G401 (cell line): ENCODE measurements around the gene MDFIC. TPM values are rescaled to one million over a fixed set of nuclear protein-coding genes. Genes with fewer than 3 reads are reported as not detected.

ENCODE experiments used
- DNase-seq: peaks from one replicate; pipeline ENCODE4 v3.0.0-alpha.2; 2015; ENCODE audit warnings: low spot score
- in situ Hi-C: cut with HindIII; loops from 2 replicates; pipeline ENCODE4 v1.10.0; 2016; ENCODE audit warnings: low sequenced_read_pairs, mixed read lengths
- total RNA-seq: library from RNA; depleted of rRNA; stranded (reverse); fragments of >200 nt; shearing (Covaris generic); gene quantifications from 2 replicates; pipeline ENCODE4 v1.2.3, GENCODE V29; 2014

MDFIC gene
- total RNA-seq, 1 experiment from 2014 or later, result not detected

- in situ Hi-C loops, result no loop called here
- DNase-seq, result no peak
Observed at GRCh38 chr7:114943953-114944744, 22.3 kb downstream of the MDFIC start.

- in situ Hi-C loops, result no loop called here
- no peak for DNase-seq
Observed at GRCh38 chr7:114944745-114945625, 23.1 kb downstream of the MDFIC start.

- in situ Hi-C loops, result no loop called here
- no peak for DNase-seq
Observed at GRCh38 chr7:114949231-114949630, 27.3 kb downstream of the MDFIC start.

GRCh38 chr7:114952296-114952695 lies 30.4 kb downstream of the MDFIC start:
- in situ Hi-C loops, result no loop called here
- DNase-seq, result no peak

GRCh38 chr7:114953724-114954123 lies 31.8 kb downstream of the MDFIC start:
- in situ Hi-C loops, result no loop called here

GRCh38 chr7:114956702-114957101 lies 34.8 kb downstream of the MDFIC start:
- in situ Hi-C loops, result no loop called here
- no peak for DNase-seq

More at GRCh38 chr7:114953724-114954123, 31.8 kb downstream of the MDFIC start:
- no peak for DNase-seq

GRCh38 chr7:114957444-114957843 lies 35.5 kb downstream of the MDFIC start:
- no peak for DNase-seq
- in situ Hi-C loops, result no loop called here

DNA sequence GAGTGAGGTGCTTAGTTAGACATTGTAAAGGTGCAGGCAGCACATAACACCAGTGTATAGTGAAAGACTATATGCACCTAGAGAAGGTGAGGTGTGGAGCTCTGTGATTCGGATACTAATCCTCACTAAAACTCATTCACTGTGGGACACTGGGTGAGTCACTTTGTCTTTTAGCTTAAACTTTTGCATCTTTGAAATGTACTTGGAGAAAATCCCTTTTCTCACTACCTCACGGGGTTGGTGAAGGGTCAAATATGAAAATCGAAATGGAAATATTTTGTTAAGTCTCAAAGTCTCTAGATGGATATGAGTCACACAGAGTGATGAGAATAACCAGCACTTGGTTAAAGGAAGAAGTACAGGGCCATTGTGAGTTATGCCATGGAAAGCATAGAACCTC lies 38.0 kb downstream of the MDFIC start:
- DNase-seq, result no peak
- in situ Hi-C loops, result no loop called here

DNA sequence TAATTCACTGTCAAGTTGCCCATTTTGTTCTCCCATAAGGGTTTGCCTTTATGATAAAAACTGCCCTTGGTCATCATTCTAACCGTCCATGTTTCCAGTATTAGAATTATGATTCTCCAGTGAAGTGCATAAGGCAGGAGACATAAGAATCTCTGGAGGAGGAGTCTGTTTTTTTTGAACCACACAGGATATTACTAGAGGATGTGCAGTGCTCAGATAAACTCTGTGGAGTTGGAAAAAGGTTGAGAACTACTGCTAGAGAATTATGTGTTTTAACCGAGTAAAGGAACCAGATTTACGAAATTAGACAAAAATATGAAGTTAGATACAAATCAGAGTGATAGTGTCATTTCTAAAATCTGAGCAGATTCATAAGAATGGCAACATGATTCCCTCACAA lies 40.5 kb downstream of the MDFIC start:
- no peak for DNase-seq
- in situ Hi-C loops, result no loop called here

DNA sequence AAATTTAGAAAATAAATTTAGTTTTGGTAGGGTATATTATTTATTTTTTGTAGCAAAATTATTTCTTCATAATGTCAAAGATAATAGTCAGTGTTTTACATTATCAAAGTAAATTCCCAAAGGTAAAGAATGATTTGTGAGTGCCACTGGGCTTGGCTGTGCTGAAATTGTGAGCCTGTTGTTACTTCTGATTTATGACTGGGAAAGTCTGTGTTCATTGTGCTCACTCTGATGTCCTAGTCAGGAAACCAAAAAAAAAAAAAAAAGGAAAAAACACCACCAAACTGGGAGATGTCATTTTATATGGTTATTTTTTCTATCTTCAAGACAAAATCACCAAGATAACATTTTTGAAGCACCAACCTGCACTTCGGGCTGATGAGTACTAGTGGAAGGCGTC lies 44.3 kb downstream of the MDFIC start:
- in situ Hi-C loops, result no loop called here
- no peak for DNase-seq

GRCh38 chr7:114969096-114969495 lies 47.2 kb downstream of the MDFIC start:
- in situ Hi-C loops, result no loop called here
- DNase-seq, result no peak

GRCh38 chr7:114970308-114970707 lies 48.4 kb downstream of the MDFIC start:
- in situ Hi-C loops, result no loop called here
- DNase-seq, result no peak

- in situ Hi-C loops, result no loop called here
- no peak for DNase-seq
Observed at GRCh38 chr7:114970732-114971131, 48.8 kb downstream of the MDFIC start.

DNA sequence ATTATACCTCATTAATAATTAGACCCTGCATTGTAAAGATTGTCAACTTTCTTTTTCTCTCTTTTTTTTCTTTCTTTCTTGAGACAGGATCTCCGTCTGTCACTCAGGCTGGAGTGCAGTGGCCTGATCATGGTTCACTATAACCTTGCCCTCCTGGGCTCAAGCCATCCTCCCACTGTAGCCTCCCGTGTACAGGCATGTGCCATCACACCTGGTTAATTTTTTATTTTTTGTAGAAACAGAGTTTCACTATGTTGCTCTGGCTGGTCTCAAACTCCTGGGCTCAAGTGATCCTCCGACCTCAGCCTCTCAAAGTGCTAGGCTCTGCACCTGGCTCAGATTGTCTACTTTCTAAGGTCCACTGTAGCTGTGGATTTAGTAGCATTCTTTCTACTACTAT lies 50.7 kb downstream of the MDFIC start:
- DNase-seq, result no peak
- in situ Hi-C loops, result no loop called here

GRCh38 chr7:114973147-114973546 lies 51.3 kb downstream of the MDFIC start:
- in situ Hi-C loops, result no loop called here
- DNase-seq, result no peak

DNA sequence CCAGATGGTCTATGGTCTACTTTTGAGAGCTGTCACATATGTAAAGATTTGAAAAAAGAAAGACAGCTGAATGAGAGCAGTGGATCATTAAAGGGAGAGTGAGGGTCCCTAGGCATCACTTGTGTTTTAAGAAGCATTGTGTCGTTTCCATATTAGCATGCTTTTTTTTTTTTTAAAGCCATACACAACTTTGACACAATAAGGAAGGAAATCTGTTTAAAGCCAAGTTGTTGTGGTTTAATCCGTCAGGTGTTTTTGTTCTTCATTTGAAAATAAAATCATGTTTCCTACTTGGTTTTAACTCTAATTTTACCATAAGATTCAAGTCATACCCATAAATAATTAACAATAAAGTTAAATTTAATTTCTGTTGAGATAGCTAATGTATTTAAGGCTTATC lies 53.5 kb downstream of the MDFIC start:
- DNase-seq, result no peak
- in situ Hi-C loops, result no loop called here

GRCh38 chr7:114976666-114977065 lies 54.8 kb downstream of the MDFIC start:
- in situ Hi-C loops, result no loop called here
- no peak for DNase-seq

DNA sequence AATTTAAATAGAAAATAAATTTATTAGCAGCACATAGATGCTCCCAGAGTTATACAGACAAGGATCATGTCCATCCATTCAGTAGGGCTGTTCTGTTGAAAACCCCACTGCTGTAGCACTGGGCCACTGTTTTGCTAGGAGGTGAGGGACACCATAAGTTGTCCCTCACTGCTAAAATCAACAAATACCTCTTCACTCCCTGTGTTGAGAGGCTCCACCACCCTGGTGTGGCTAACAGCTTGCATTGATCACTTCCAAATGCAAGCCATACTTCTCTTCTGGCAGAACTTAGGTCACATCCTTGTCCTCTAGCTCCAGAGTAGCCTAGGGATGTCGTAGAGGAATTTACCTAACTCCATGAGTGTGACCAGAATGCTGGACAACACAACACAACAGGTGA lies 55.4 kb downstream of the MDFIC start:
- in situ Hi-C loops, result no loop called here
- no peak for DNase-seq

DNA sequence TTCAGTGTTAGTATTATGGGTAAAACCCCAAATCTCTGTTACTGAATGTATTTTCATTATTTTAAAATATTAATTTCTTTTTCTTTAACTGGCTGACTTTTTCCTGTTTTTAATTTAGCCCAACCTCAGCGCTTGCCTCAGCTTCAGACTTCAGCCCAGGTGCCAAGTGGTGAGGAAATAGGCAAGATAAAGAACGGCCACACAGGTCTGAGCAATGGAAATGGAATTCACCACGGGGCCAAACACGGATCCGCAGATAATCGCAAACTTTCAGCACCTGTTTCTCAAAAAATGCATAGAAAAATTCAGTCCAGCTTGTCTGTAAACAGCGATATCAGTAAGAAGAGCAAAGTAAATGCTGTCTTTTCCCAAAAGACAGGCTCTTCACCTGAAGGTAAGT lies 57.5 kb downstream of the MDFIC start:
- in situ Hi-C loops, result no loop called here
- DNase-seq, result no peak

DNA sequence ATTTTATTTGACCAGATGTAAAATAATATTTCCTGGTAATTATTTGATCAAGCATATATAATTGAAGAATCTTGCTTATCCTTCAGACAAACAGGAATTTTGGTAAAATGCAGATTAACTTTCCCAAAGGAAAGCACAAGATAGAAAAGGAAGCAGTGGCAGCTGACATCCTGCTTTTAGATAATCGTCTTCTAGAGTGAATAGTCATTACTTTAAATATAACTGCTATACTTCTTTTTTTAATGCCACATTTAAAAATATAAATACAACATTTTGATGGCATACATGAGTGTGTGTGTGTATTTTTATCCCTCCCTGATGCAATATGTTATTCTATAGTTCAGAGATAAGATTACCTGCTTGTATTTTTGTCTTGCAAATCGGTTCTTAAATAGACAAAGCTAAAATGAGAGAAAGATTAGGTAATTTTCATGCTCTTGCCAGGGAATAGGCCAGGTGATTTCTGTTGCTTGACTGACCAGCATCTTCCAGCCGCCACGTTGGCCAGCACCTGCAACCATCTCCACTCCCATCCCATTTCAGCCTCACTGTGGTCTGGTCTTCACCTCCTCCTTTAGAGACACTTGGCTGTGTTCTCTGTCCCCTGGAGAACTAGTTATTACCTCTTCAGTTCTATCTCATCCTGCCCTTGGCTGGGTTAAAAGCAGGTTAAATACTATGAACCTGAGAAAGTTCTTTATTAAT lies 58.1 kb downstream of the MDFIC start:
- in situ Hi-C loops, result no loop called here
- no peak for DNase-seq
